K562 (cell line): ENCODE data around the gene NEURL4.

ENCODE experiments used
- CEBPB ChIP-seq: fragments of 450-650 bp; IDR thresholded peaks from 2 replicates; pipeline ENCODE4 v1.6.1; 2016; ENCODE audit warnings: missing genetic modification characterization, missing compliant biosample characterization
- DNMT1 ChIP-seq: fragments of 450-650 bp; IDR thresholded peaks from 2 replicates; pipeline ENCODE4 v1.6.1; 2016; ENCODE audit warnings: antibody characterized with exemption, mild to moderate bottlenecking
- EP300 ChIP-seq: IDR thresholded peaks from 2 replicates; pipeline ENCODE4 v1.6.1; 2012; ENCODE audit warnings: low read length, improper control_type of control experiment
- HEY1 ChIP-seq: fragments of 250-450 bp; sonication (Bioruptor Pico); IDR thresholded peaks from 2 replicates; pipeline ENCODE4 v1.5.0; 2020; ENCODE audit warnings: mild to moderate bottlenecking, moderate library complexity, borderline replicate concordance
- MEF2D ChIP-seq: conservative IDR thresholded peaks from 2 replicates; pipeline ENCODE4 v1.6.1; 2016; ENCODE audit warnings: low read depth, missing genetic modification characterization, missing compliant biosample characterization
- POLR2AphosphoS2 ChIP-seq: IDR thresholded peaks from 2 replicates; pipeline ENCODE4 v1.6.1; 2012; ENCODE audit warnings: low read length, improper control_type of control experiment
- RAD21 ChIP-seq, 2 experiments: fragments of 250-450 bp in 1 of 2; fragments of 450-650 bp in 1 of 2; sonication (Bioruptor Pico) in 1 of 2; formaldehyde crosslinking in 1 of 2; IDR thresholded peaks in 1 of 2; conservative IDR thresholded peaks in 1 of 2; 2 replicates each; pipeline versions ENCODE4 v1.4.0 to v1.8.0; 2020 to 2022; ENCODE audit warnings: mild to moderate bottlenecking in 2 of 2, moderate library complexity in 1 of 2
- TCF7 ChIP-seq: sonication (generic); IDR thresholded peaks from 2 replicates; pipeline ENCODE4 v1.6.1; 2016; ENCODE audit warnings: antibody characterized with exemption, borderline replicate concordance
- ZNF133 ChIP-seq: fragments of 250-450 bp; sonication (Bioruptor Pico); IDR thresholded peaks from 2 replicates; pipeline ENCODE4 v1.4.0; 2020; ENCODE audit warnings: mild to moderate bottlenecking
- ZNF253 ChIP-seq: fragments of 250-450 bp; sonication (Bioruptor Pico); conservative IDR thresholded peaks from 2 replicates; pipeline ENCODE4 v1.6.1; 2021; ENCODE audit warnings: mild to moderate bottlenecking
- TF ChIP-seq, protein P1 (sequence below): fragments of 450-650 bp; IDR thresholded peaks from 2 replicates; pipeline ENCODE4 v1.6.1; 2016; ENCODE audit warnings: antibody characterized with exemption
- TF ChIP-seq, protein P2 (sequence below): sonication (generic); formaldehyde crosslinking; IDR thresholded peaks from 2 replicates; pipeline ENCODE4 v1.9.0; 2022; ENCODE audit warnings: mild to moderate bottlenecking, missing genetic modification reagents
- TF ChIP-seq, protein P3 (sequence below), 3 experiments: IDR thresholded peaks in 2 of 3; conservative IDR thresholded peaks in 1 of 3; 2 replicates each; pipeline ENCODE4 v1.5.1; 2011 to 2012; ENCODE audit warnings: low read length in 3 of 3, mild to moderate bottlenecking in 3 of 3, control low read depth in 2 of 3, improper control_type of control experiment in 1 of 3, inconsistent platforms in 1 of 3, low read depth in 1 of 3, mixed read lengths in 1 of 3, moderate library complexity in 1 of 3; ENCODE audit not compliant: insufficient read depth in 2 of 3

GRCh38 chr17:7356756-7357155 is 27.6 kb upstream of the NEURL4 start:
- TF ChIP-seq POLR2AphosphoS2 (no peak), CEBPB (tag) (no peak), HEY1 (no peak), TCF7 (no peak), MEF2D (tag) (no peak), RAD21 (CRISPR knock-in tag; conservative IDR thresholded peaks at IDR 0.05 in 1 of 2, IDR thresholded peaks at IDR 0.05 in 1 of 2) (no peak), EP300 (no peak), DNMT1 (no peak), ZNF133 (no peak), ZNF253 (CRISPR knock-in tag) (no peak)
- TF ChIP-seq, protein P1, sequence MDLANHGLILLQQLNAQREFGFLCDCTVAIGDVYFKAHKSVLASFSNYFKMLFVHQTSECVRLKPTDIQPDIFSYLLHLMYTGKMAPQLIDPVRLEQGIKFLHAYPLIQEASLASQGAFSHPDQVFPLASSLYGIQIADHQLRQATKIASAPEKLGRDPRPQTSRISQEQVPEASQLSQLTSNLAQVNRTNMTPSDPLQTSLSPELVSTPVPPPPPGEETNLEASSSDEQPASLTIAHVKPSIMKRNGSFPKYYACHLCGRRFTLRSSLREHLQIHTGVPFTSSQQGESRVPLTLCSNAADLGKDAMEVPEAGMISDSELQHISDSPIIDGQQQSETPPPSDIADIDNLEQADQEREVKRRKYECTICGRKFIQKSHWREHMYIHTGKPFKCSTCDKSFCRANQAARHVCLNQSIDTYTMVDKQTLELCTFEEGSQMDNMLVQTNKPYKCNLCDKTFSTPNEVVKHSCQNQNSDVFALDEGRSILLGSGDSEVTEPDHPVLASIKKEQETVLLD, result no peak
- TF ChIP-seq, protein P2, sequence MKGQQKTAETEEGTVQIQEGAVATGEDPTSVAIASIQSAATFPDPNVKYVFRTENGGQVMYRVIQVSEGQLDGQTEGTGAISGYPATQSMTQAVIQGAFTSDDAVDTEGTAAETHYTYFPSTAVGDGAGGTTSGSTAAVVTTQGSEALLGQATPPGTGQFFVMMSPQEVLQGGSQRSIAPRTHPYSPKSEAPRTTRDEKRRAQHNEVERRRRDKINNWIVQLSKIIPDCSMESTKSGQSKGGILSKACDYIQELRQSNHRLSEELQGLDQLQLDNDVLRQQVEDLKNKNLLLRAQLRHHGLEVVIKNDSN (CRISPR knock-in tag), result no peak
- TF ChIP-seq, protein P3, sequence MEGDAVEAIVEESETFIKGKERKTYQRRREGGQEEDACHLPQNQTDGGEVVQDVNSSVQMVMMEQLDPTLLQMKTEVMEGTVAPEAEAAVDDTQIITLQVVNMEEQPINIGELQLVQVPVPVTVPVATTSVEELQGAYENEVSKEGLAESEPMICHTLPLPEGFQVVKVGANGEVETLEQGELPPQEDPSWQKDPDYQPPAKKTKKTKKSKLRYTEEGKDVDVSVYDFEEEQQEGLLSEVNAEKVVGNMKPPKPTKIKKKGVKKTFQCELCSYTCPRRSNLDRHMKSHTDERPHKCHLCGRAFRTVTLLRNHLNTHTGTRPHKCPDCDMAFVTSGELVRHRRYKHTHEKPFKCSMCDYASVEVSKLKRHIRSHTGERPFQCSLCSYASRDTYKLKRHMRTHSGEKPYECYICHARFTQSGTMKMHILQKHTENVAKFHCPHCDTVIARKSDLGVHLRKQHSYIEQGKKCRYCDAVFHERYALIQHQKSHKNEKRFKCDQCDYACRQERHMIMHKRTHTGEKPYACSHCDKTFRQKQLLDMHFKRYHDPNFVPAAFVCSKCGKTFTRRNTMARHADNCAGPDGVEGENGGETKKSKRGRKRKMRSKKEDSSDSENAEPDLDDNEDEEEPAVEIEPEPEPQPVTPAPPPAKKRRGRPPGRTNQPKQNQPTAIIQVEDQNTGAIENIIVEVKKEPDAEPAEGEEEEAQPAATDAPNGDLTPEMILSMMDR (IDR thresholded peaks at IDR 0.05 in 2 of 3, conservative IDR thresholded peaks at IDR 0.05 in 1 of 3; ENCODE audit: insufficient read depth in 2 of 3, low read depth in 1 of 3, low read length in 3 of 3), result no peak
